B cell (primary cell): Measurements from ENCODE around the gene NBEAL1.

Experiments
- CTCF ChIP-seq: fragments of 200-600 bp; IDR thresholded peaks from one replicate; pipeline ENCODE4 v1.8.0; 2022; ENCODE audit warnings: antibody characterized with exemption, mild to moderate bottlenecking
- EZH2 ChIP-seq: IDR thresholded peaks from 2 replicates; pipeline ENCODE4 v1.6.1; 2012; ENCODE audit warnings: borderline replicate concordance, low read depth, mild to moderate bottlenecking, moderate library complexity, low read length; ENCODE audit not compliant: insufficient read depth, poor library complexity, severe bottlenecking

GRCh38 chr2:203071148-203071547 is 56.5 kb downstream of the NBEAL1 start:
- TF ChIP-seq CTCF (no peak), EZH2 (no peak)
